ENCODE results near the gene ZNF785.
"Not testable (repeated sequence)": the region's sequence is repeated elsewhere in the genome, so short reads cannot be mapped to it uniquely, and the experiment has no call there.

ZNF785 gene

GRCh38 chr16:30539000-30539964, 46.2 kb downstream of the ZNF785 start:
- DNase-seq: no peak

- DNase-seq: not testable (repeated sequence)
Measured at GRCh38 chr16:30536391-30537024, 49.0 kb downstream of the ZNF785 start.

- peak; percentile 42 for DNase-seq
Measured at GRCh38 chr16:30535777-30536190, 49.7 kb downstream of the ZNF785 start.

- DNase-seq: peak; percentile 80
Measured at GRCh38 chr16:30535106-30535776, 50.3 kb downstream of the ZNF785 start.

GRCh38 chr16:30534368-30535105, 51.0 kb downstream of the ZNF785 start, which contains the start of gene ZNF747:
TSS of gene ZNF747 (minus strand) at chr16:30534858. CDS start at chr16:30534679, 179 bp downstream.
- peak; percentile 80 for DNase-seq

GRCh38 chr16:30533748-30534367, 51.6 kb downstream of the ZNF785 start:
- DNase-seq: no peak

- no peak for DNase-seq
Measured at GRCh38 chr16:30533146-30533522, 52.4 kb downstream of the ZNF785 start.

GRCh38 chr16:30532285-30533145, 53.0 kb downstream of the ZNF785 start:
- DNase-seq: no peak

All from SHP77 treated with DMSO at 0.1 percent for 48 hours (cell line).